Mesenchymal stem cell (in vitro differentiated cells and primary cell): ENCODE measurements around the gene HMGCLL1.

Source experiments
- DNase-seq: peaks from one replicate; pipeline ENCODE4 v3.0.0-alpha.2; 2013
- H2AFZ ChIP-seq: one replicate; pipeline ENCODE4 v1.6.1; 2013; ENCODE audit warnings: low read depth, mild to moderate bottlenecking, control low read depth, inconsistent platforms, low read length, moderate library complexity
- H2AK5ac ChIP-seq: 2 replicates; pipeline ENCODE4 v1.6.1; 2013; ENCODE audit warnings: low read length, moderate library complexity, mild to moderate bottlenecking, inconsistent platforms; ENCODE audit not compliant: severe bottlenecking
- H2BK120ac ChIP-seq: one replicate; pipeline ENCODE4 v1.6.1; 2013; ENCODE audit warnings: low read depth, mild to moderate bottlenecking, inconsistent platforms, low read length, moderate library complexity
- H2BK12ac ChIP-seq, 2 experiments: one replicate each; pipeline ENCODE4 v1.6.1; 2013; ENCODE audit warnings: inconsistent platforms in 2 of 2, low read length in 2 of 2, mild to moderate bottlenecking in 2 of 2, moderate library complexity in 2 of 2, control low read depth in 1 of 2
- H2BK15ac ChIP-seq: one replicate; pipeline ENCODE4 v1.6.1; 2013; ENCODE audit warnings: mild to moderate bottlenecking, low read depth, inconsistent platforms; ENCODE audit not compliant: poor library complexity, severe bottlenecking
- H2BK5ac ChIP-seq: 2 replicates; pipeline ENCODE4 v1.6.1; 2013; ENCODE audit warnings: low read depth, mild to moderate bottlenecking, low read length, control low read depth, inconsistent platforms; ENCODE audit not compliant: poor library complexity, severe bottlenecking
- H3K14ac ChIP-seq, 2 experiments: one replicate each; pipeline ENCODE4 v1.6.1; 2013; ENCODE audit warnings: inconsistent platforms in 2 of 2, low read length in 2 of 2, control low read depth in 1 of 2, mild to moderate bottlenecking in 1 of 2, moderate library complexity in 1 of 2
- H3K18ac ChIP-seq, 2 experiments: one replicate each; pipeline ENCODE4 v1.6.1; 2013; ENCODE audit warnings: inconsistent platforms in 2 of 2, low read length in 2 of 2, control low read depth in 1 of 2, low read depth in 1 of 2, mild to moderate bottlenecking in 1 of 2
- H3K23ac ChIP-seq, 2 experiments: one replicate each; pipeline ENCODE4 v1.6.1; 2013; ENCODE audit warnings: inconsistent platforms in 2 of 2, low read length in 2 of 2, mild to moderate bottlenecking in 2 of 2, moderate library complexity in 2 of 2, control low read depth in 1 of 2
- H3K27ac ChIP-seq: 2 replicates; pipeline ENCODE4 v1.5.1; 2013; ENCODE audit warnings: mild to moderate bottlenecking, moderate library complexity, low read length, control low read depth, inconsistent platforms; ENCODE audit not compliant: poor library complexity, severe bottlenecking
- H3K27me3 ChIP-seq, 2 experiments: 2 replicates each; pipeline versions ENCODE4 v1.6.1 to v1.7.0; 2013; ENCODE audit warnings: low read length in 2 of 2, mild to moderate bottlenecking in 2 of 2, moderate library complexity in 2 of 2, control low read depth in 1 of 2, inconsistent platforms in 1 of 2; ENCODE audit not compliant: control insufficient read depth in 1 of 2, insufficient read depth in 1 of 2
- H3K36me3 ChIP-seq, 2 experiments: 2 replicates each; pipeline versions ENCODE4 v1.6.1 to v1.7.0; 2013; ENCODE audit warnings: low read length in 2 of 2, control low read depth in 1 of 2, inconsistent platforms in 1 of 2, low read depth in 1 of 2, mild to moderate bottlenecking in 1 of 2; ENCODE audit not compliant: insufficient read depth in 2 of 2, control insufficient read depth in 1 of 2
- H3K4ac ChIP-seq, 2 experiments: one replicate each; pipeline ENCODE4 v1.6.1; 2013; ENCODE audit warnings: inconsistent platforms in 2 of 2, low read length in 2 of 2, mild to moderate bottlenecking in 2 of 2, moderate library complexity in 2 of 2, control low read depth in 1 of 2, low read depth in 1 of 2
- H3K4me1 ChIP-seq: 2 replicates; pipeline ENCODE4 v1.6.1; 2013; ENCODE audit warnings: low read depth, low read length, control low read depth; ENCODE audit not compliant: control insufficient read depth, insufficient read depth
- H3K4me2 ChIP-seq: 2 replicates; pipeline ENCODE4 v1.6.1; 2013; ENCODE audit warnings: low read length, mild to moderate bottlenecking, inconsistent platforms; ENCODE audit not compliant: poor library complexity, severe bottlenecking
- H3K4me3 ChIP-seq, 2 experiments: 2 replicates each; pipeline versions ENCODE4 v1.5.1 to v1.7.0; 2013; ENCODE audit warnings: low read length in 2 of 2, mild to moderate bottlenecking in 2 of 2, control low read depth in 1 of 2, low read depth in 1 of 2; ENCODE audit not compliant: insufficient read depth in 1 of 2
- H3K79me1 ChIP-seq: replicated peaks from 2 replicates; pipeline ENCODE4 v1.6.1; 2013; ENCODE audit warnings: mild to moderate bottlenecking, control low read depth, low read length, inconsistent platforms; ENCODE audit not compliant: poor library complexity, severe bottlenecking
- H3K9ac ChIP-seq: 2 replicates; pipeline ENCODE4 v1.7.0; 2013; ENCODE audit warnings: mild to moderate bottlenecking, low read length, moderate library complexity
- H3K9me3 ChIP-seq: 2 replicates; pipeline ENCODE4 v1.7.0; 2013; ENCODE audit warnings: mild to moderate bottlenecking, low read length; ENCODE audit not compliant: control insufficient read depth
- H4K8ac ChIP-seq: one replicate; pipeline ENCODE4 v1.6.1; 2013; ENCODE audit warnings: inconsistent platforms, mild to moderate bottlenecking, low read length, moderate library complexity
- H4K91ac ChIP-seq: one replicate; pipeline ENCODE4 v1.6.1; 2013; ENCODE audit warnings: mild to moderate bottlenecking, low read length, inconsistent platforms
- WGBS: methylation state at CpG from one replicate; pipeline ENCODE4 v1.1.7; 2013; ENCODE audit warnings: mixed read lengths; 5-methylcytosine and 5-hydroxymethylcytosine counted together

HMGCLL1 gene

DNA sequence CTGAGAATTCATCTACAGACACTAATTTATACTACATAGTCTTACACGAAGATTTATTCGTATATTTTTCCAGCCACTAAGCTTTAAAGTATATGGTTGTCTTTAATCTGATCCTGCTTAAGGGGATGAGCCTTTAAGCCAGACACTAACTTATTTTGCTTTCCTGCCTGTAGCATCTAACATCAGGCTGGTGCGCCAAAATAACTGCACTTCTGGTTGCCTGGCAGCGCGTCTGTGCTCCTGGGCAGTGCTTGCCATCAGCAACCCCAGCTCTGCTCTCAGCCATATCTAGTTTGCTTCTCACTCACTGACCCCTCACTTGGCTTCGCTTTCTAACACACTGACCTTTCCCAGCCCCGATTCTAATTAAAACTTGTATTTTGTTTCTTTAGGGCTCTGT lies 21.8 kb downstream of the HMGCLL1 start:
- Histone ChIP-seq H3K79me1 (no peaks in the 10 kb centered on the region), H3K23ac (no peak overlapping the region), H2AK5ac (no peak overlapping the region), H4K8ac (no peak overlapping the region), H3K14ac (no peak overlapping the region), H3K9ac (no peak overlapping the region), H2BK120ac (no peak overlapping the region), H2BK15ac (no peak overlapping the region), H4K91ac (no peak overlapping the region), H3K4me2 (no peak overlapping the region), H3K4ac (no peak overlapping the region), H3K4me3 (no peak overlapping the region), H3K18ac (no peak overlapping the region), H3K9me3 (no peaks in the 10 kb centered on the region), H2AFZ (no peak overlapping the region), H3K27me3 (no peaks in the 10 kb centered on the region), H2BK12ac (no peak overlapping the region), H3K36me3 (no peaks in the 10 kb centered on the region), H3K27ac (no peak overlapping the region), H3K4me1 (no peaks in the 10 kb centered on the region), H2BK5ac (no peak overlapping the region)
- DNase-seq: no peak
- WGBS: 98% methylated on average over 7 of the region's 7 CpGs

DNA sequence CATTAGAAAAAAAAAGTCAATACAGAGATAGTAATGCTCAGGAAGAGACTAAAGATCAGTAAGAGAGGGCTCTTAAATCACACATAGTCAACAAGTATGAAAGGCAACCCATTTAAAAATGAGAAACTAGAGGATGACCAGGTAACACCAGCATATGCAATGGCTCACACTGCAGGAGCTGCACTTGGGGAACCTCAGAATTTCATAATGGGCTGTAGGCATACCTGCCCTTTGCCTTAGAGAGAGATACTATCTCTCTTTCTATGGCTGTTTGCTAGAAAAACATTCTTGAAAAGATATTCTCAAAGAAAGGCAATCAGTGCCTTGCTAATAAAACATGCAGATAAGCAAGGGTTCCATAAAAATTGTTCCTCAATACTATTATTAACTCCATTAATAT lies 33.2 kb downstream of the HMGCLL1 start:
- Histone ChIP-seq H3K9ac (no peak overlapping the region), H2BK12ac (no peak overlapping the region), H3K36me3 (no peaks in the 10 kb centered on the region), H3K14ac (no peak overlapping the region), H2AFZ (no peak overlapping the region), H4K8ac (no peak overlapping the region), H2BK5ac (no peak overlapping the region), H3K79me1 (no peaks in the 10 kb centered on the region), H2BK120ac (no peak overlapping the region), H4K91ac (no peak overlapping the region), H3K23ac (no peak overlapping the region), H3K4me3 (no peak overlapping the region), H3K18ac (no peak overlapping the region), H3K9me3 (no peaks in the 10 kb centered on the region), H3K4ac (no peak overlapping the region), H2BK15ac (no peak overlapping the region), H3K27ac (no peak overlapping the region), H3K4me2 (no peak overlapping the region), H2AK5ac (no peak overlapping the region), H3K4me1 (no peaks in the 10 kb centered on the region), H3K27me3 (no peaks in the 10 kb centered on the region)
- DNase-seq: no peak

DNA sequence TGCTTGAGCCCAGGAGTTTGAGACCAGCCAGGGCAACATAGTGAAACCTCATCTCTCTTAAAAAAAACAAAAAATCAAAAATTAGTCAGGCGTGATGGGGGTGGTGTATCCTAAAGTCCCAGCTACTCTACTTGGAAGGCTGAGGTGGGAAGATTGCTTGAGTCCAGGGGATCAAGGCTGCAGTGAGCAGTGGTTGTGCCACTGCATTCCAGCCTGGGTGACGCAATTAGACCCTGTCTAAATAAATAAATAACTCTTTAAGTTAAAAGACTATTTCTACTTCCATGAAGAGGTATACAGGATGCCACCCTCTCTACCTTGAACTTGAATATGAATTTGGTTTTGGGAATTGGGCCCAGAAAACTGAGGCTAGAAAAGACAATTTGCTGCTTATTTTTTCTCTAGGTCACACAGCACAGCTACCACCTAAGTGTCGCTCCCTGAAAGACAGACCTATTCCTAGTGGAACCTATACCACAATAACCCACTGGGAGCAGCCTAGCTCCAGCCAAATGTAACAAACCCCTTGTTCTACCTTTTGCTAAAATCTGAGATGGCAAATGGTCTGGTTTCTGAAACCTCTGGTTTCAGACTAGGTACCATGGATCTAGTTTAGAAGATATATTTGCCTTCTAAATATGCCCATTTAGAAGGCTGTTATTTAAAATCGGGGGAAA lies 35.2 kb downstream of the HMGCLL1 start:
- Histone ChIP-seq H4K8ac (no peak overlapping the region), H3K4me3 (no peak overlapping the region), H2AK5ac (no peak overlapping the region), H3K18ac (no peak overlapping the region), H3K23ac (no peak overlapping the region), H3K4ac (no peak overlapping the region), H2BK12ac (no peak overlapping the region), H3K27me3 (no peaks in the 10 kb centered on the region), H2AFZ (no peak overlapping the region), H3K14ac (no peak overlapping the region), H4K91ac (no peak overlapping the region), H3K79me1 (no peaks in the 10 kb centered on the region), H2BK5ac (no peak overlapping the region), H2BK120ac (no peak overlapping the region), H3K27ac (no peak overlapping the region), H3K36me3 (no peaks in the 10 kb centered on the region), H3K4me2 (no peak overlapping the region), H3K9ac (no peak overlapping the region), H3K9me3 (no peaks in the 10 kb centered on the region), H2BK15ac (no peak overlapping the region), H3K4me1 (no peaks in the 10 kb centered on the region)
- DNase-seq: no peak
- 100% methylated on average over 2 of the region's 4 CpGs for WGBS

DNA sequence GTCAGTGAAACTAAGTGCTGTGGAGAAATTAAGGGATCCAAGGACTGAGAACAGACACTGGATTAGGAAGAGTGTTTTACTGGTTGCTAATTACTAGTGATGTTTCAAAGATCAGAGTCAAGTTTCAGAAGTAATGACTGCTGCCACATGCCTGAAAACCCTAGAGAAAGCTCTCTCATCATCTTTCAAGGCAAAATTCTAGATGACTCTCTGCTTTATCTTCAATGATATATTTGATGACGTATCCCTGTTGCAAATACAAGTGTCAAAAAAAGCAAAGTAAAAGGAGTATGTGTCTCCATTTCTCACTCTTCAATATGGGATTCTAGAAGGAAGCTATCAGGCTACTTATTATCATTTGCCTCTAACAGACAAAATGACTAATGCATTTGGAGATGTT lies 38.0 kb downstream of the HMGCLL1 start:
- H3K27me3 ChIP-seq: no peaks in the 10 kb centered on the region
- no peaks in the 10 kb centered on the region for H3K4me1 ChIP-seq
- no peak overlapping the region for H2BK120ac ChIP-seq
- no CpG with 5 or more reads among the region's 1 CpG for WGBS
- no peak overlapping the region for H2AFZ ChIP-seq
- no peak overlapping the region for H2BK12ac ChIP-seq
- no peak overlapping the region for H3K4me3 ChIP-seq
- no peak overlapping the region for H3K18ac ChIP-seq
- H3K4ac ChIP-seq: no peak overlapping the region
- H3K9me3 ChIP-seq: no peaks in the 10 kb centered on the region
- H4K91ac ChIP-seq: no peak overlapping the region
- no peak overlapping the region for H3K9ac ChIP-seq
- H3K14ac ChIP-seq: no peak overlapping the region
- H2AK5ac ChIP-seq: no peak overlapping the region
- no peaks in the 10 kb centered on the region for H3K79me1 ChIP-seq
- no peaks in the 10 kb centered on the region for H3K36me3 ChIP-seq
- DNase-seq: no peak
- no peak overlapping the region for H4K8ac ChIP-seq
- H2BK5ac ChIP-seq: no peak overlapping the region
- no peak overlapping the region for H3K23ac ChIP-seq
- no peak overlapping the region for H3K4me2 ChIP-seq
- H2BK15ac ChIP-seq: no peak overlapping the region
- no peak overlapping the region for H3K27ac ChIP-seq
